ENCODE measurements around the gene TRIM37. TPM values are rescaled to one million over a fixed set of nuclear protein-coding genes. Genes with fewer than 3 reads are reported as not detected.

The TRIM37 gene
- total and polyA plus RNA-seq, 2 of the 8 experiments (the other 6 are each of a cell fraction or from before 2014, with no cell fraction given) = 38.2 to 57.0 TPM

GRCh38 chr17:59093145-59093701, 13.5 kb downstream of the TRIM37 start:
- Histone ChIP-seq H4K91ac (replicated peaks; ENCODE audit: insufficient read length, low read length) (no peak overlapping the region), H3K9ac (replicated peaks in 1 of 4; ENCODE audit: extremely low read depth in 1 of 4, low read depth in 3 of 4, low read length in 3 of 4) (no peak overlapping the region), H2BK5ac (ENCODE audit: low read depth, low read length) (no peak overlapping the region), H2BK12ac (ENCODE audit: low read depth, low read length) (no peak overlapping the region), H2AK5ac (ENCODE audit: low read depth, low read length) (no peak overlapping the region), H2BK120ac (replicated peaks; ENCODE audit: low read depth, low read length) (no peak overlapping the region), H2AFZ (ENCODE audit: low read length) (no peak overlapping the region), H3K18ac (ENCODE audit: extremely low read depth, low read length) (no peak overlapping the region), H2BK20ac (ENCODE audit: low read length) (no peak overlapping the region), H3K4ac (replicated peaks; ENCODE audit: insufficient read length, low read depth, low read length) (no peak overlapping the region), H3K23me2 (ENCODE audit: low read depth, low read length) (no peaks in the 10 kb centered on the region; the same call in 1 of the 2 replicates), H3K27me3 (replicated peaks in 1 of 4; ENCODE audit: control insufficient read depth in 3 of 4, extremely low read depth in 1 of 4, insufficient read depth in 3 of 4, low read length in 3 of 4) (no peaks in the 10 kb centered on the region), H3K14ac (ENCODE audit: insufficient read length) (no peak overlapping the region), H2BK15ac (ENCODE audit: low read length) (no peak overlapping the region), H3K4me1 (replicated peaks in 1 of 4; ENCODE audit: control insufficient read depth in 3 of 4, insufficient read depth in 4 of 4, low read length in 3 of 4) (no peaks in the 10 kb centered on the region), H4K8ac (ENCODE audit: extremely low read depth, insufficient read depth, low read length) (no peak overlapping the region), H3K4me3 (ENCODE audit: extremely low read depth in 1 of 4, insufficient read depth in 2 of 4, low read depth in 3 of 4, low read length in 4 of 4) (no peak overlapping the region), H4K20me1 (replicated peaks in 1 of 2; ENCODE audit: control insufficient read depth in 1 of 2, insufficient read depth in 2 of 2, low read length in 2 of 2) (peaks cover 0 to 2% of the 10 kb centered on the region in 2 experiments), H3K79me2 (ENCODE audit: control insufficient read depth in 1 of 2, insufficient read depth in 2 of 2, low read length in 2 of 2) (peaks cover 2 to 53% of the 10 kb centered on the region in 2 experiments; a peak in 3 of 4 replicates), H3K4me2 (ENCODE audit: insufficient read depth in 1 of 2, low read depth in 2 of 2, low read length in 2 of 2) (no peak overlapping the region), H3K9me3 (ENCODE audit: insufficient read depth in 2 of 2, low read depth in 1 of 2, low read length in 1 of 2) (no peaks in the 10 kb centered on the region), H3K79me1 (ENCODE audit: low read depth, low read length) (no peaks in the 10 kb centered on the region; the same call in 1 of the 2 replicates), H3K56ac (replicated peaks; ENCODE audit: insufficient read length, low read depth, low read length) (no peak overlapping the region), H3K27ac (ENCODE audit: low read depth, low read length) (no peak overlapping the region), H4K5ac (ENCODE audit: insufficient read length, low read depth, low read length) (no peak overlapping the region), H3K36me3 (ENCODE audit: control insufficient read depth in 2 of 4, insufficient read depth in 4 of 4, low read length in 3 of 4) (peaks cover 3 to 18% (median 4%) of the 10 kb centered on the region in 4 experiments; a peak in 6 of 8 replicates), H3K23ac (ENCODE audit: insufficient read length) (no peak overlapping the region)
- DNase-seq (ENCODE audit: low read depth in 1 of 2, low spot score in 2 of 2) (no peak), FAIRE-seq (no peak)
- ChIA-PET POLR2A (ENCODE audit: partially characterized antibody) (interaction anchor here (3.9 kb wide), 1 partner anchor 14 kb away, joined by 13 read pairs; the partner anchor contains the start of gene TRIM37), CTCF (ENCODE audit: partially characterized antibody) (interaction anchor here (1.3 kb wide), 1 partner anchor 382 kb away, joined by 3 read pairs; no protein-coding TSS in a partner anchor)
- TF ChIP-seq RBBP5 (IDR thresholded peaks at IDR 0.05; ENCODE audit: borderline replicate concordance, low read depth, low read length) (no peak), MAFK (IDR thresholded peaks at IDR 0.05; ENCODE audit: low read depth, low read length) (no peak), SIRT6 (IDR thresholded peaks at IDR 0.05; ENCODE audit: low read length) (no peak)
- whole genome bisulfite sequencing, 2 experiments (ENCODE audit: extremely low coverage in 1 of 2, insufficient coverage in 1 of 2, insufficient read length in 1 of 2, insufficient replicate concordance in 2 of 2, low coverage in 1 of 2, low lambda C conversion rate in 2 of 2, missing lambda C conversion rate in 1 of 2) = 93% methylated on average over 4 of the region's 4 CpGs; no CpG with 5 or more reads in 1 of the 2 experiments

All from H1 (cell line).